AG04450 (cell line): Measurements from ENCODE around the gene MAB21L2. TPM values are rescaled to one million over a fixed set of nuclear protein-coding genes. Genes with fewer than 3 reads are reported as not detected.

Experiments
- CTCF ChIA-PET: fragments of 300-600, 350-600 bp; formaldehyde crosslinking; extraction: SDS; loops from one replicate; lab custom pipeline; 2022; ENCODE audit warnings: antibody characterized with exemption, inconsistent platforms; lab: Charles Lee
- POLR2A ChIA-PET: fragments of 350-600 bp; formaldehyde crosslinking; extraction: SDS; loops from one replicate; lab custom pipeline; 2021; ENCODE audit warnings: antibody characterized with exemption, inconsistent platforms; lab: Yijun Ruan, JAX
- DNase-seq: peaks from one replicate; pipeline ENCODE4 v3.0.0-alpha.2; 2011; ENCODE audit warnings: low read depth, low spot score
- H3K27ac ChIP-seq: one replicate; pipeline ENCODE4 v1.5.1; 2012; ENCODE audit warnings: low read depth, low read length, control low read depth
- H3K27me3 ChIP-seq: one replicate; pipeline ENCODE4 v1.6.0; 2012; ENCODE audit warnings: low read length; ENCODE audit not compliant: control insufficient read depth, insufficient read depth
- H3K4me3 ChIP-seq: 2 replicates; pipeline ENCODE4 v1.5.1; 2011; ENCODE audit warnings: mild to moderate bottlenecking, low read depth, low read length, control low read depth
- H3K9me3 ChIP-seq: 2 replicates; pipeline ENCODE4 v1.5.1; 2012; ENCODE audit warnings: low read length; ENCODE audit not compliant: control insufficient read depth, insufficient read depth
- CTCF ChIP-seq: IDR thresholded peaks from 2 replicates; pipeline ENCODE4 v1.5.1; 2011; ENCODE audit warnings: low read depth, low read length, control low read depth, inconsistent platforms
- polyA plus RNA-seq: library from polyadenylated mRNA; depleted of rRNA; stranded (reverse); fragments of >200 nt; gene quantifications from 2 replicates; pipeline ENCODE4 v1.2.3, GENCODE V29; 2011

MAB21L2 gene
- polyA plus RNA-seq, 1 experiment: 3.3 TPM

GRCh38 chr4:150632639-150633038, 50.7 kb downstream of the MAB21L2 start:
- TF ChIP-seq CTCF: no peak
- H3K27ac ChIP-seq: no peak overlapping the region
- H3K27me3 ChIP-seq: no peaks in the 10 kb centered on the region
- CTCF ChIA-PET: no interaction called here
- POLR2A ChIA-PET: no interaction called here
- DNase-seq: no peak
- H3K9me3 ChIP-seq: no peaks in the 10 kb centered on the region
- no peak overlapping the region for H3K4me3 ChIP-seq
